T-cell (primary cell): Measurements from ENCODE around the gene NTRK1. TPM values are rescaled to one million over a fixed set of nuclear protein-coding genes. Genes with fewer than 3 reads are reported as not detected.

ENCODE experiments used
- ATAC-seq, 4 experiments: fragments of 200-7000 bp in 3 of 4; fragments of 150-1000 bp in 1 of 4; cut with Tn5 transposase; replicated peaks in 1 of 4; 1 replicate in 3 of 4; 2 replicates in 1 of 4; pipeline ENCODE4 v1.10.0; 2021; ENCODE audit warnings: moderate library complexity in 3 of 4, mild to moderate bottlenecking in 2 of 4, moderate number of reproducible peaks in 1 of 4
- CTCF ChIA-PET, 2 donors: fragments of 300-600 bp; sonication (Branson Sonifier 250); formaldehyde crosslinking; loops; one replicate each; lab custom pipeline; 2022; ENCODE audit warnings: antibody characterized with exemption in 2 of 2; lab: Charles Lee
- POLR2A ChIA-PET, 2 donors: fragments of 300-600 bp; sonication (Branson Sonifier 250); formaldehyde crosslinking; loops; one replicate each; lab custom pipeline; 2022; ENCODE audit warnings: antibody characterized with exemption in 2 of 2; lab: Charles Lee
- DNase-seq, 35 experiments: peaks; one replicate each; pipeline versions ENCODE4 v3.0.0 to v3.0.0-alpha.2; 2013 to 2023
- H3K27ac ChIP-seq: one replicate; pipeline ENCODE4 v1.5.1; 2013; ENCODE audit warnings: low read length
- H3K27me3 ChIP-seq, 2 experiments: replicated peaks in 1 of 2; 1 replicate in 1 of 2; 2 replicates in 1 of 2; pipeline versions ENCODE4 v1.6.1 to v1.7.0; 2013; ENCODE audit warnings: low read length in 1 of 2, mixed read lengths in 1 of 2; ENCODE audit not compliant: control insufficient read depth in 2 of 2, insufficient read depth in 2 of 2; ENCODE audit errors: extremely low read depth in 1 of 2
- H3K36me3 ChIP-seq, 2 donors: 1 replicate in 1 of 2; 2 replicates in 1 of 2; pipeline versions ENCODE4 v1.6.1 to v1.7.0; 2013; ENCODE audit warnings: low read length in 1 of 2; ENCODE audit not compliant: control insufficient read depth in 2 of 2, insufficient read depth in 1 of 2; ENCODE audit errors: extremely low read depth in 1 of 2
- H3K4me1 ChIP-seq, 2 experiments: 1 replicate in 1 of 2; 2 replicates in 1 of 2; pipeline versions ENCODE4 v1.6.1 to v1.7.0; 2013; ENCODE audit warnings: low read length in 2 of 2, mixed read lengths in 1 of 2; ENCODE audit not compliant: insufficient read depth in 2 of 2, control insufficient read depth in 1 of 2; ENCODE audit errors: extremely low read depth in 1 of 2
- H3K4me3 ChIP-seq, 2 donors: 1 replicate in 1 of 2; 2 replicates in 1 of 2; pipeline versions ENCODE4 v1.5.1 to v1.7.0; 2013; ENCODE audit warnings: mild to moderate bottlenecking in 2 of 2, low read length in 1 of 2, moderate library complexity in 1 of 2; ENCODE audit not compliant: control insufficient read depth in 1 of 2; ENCODE audit errors: extremely low read depth in 1 of 2
- H3K9me3 ChIP-seq: 2 replicates; pipeline ENCODE4 v1.7.0; 2013
- H3K27ac Mint-ChIP-seq, 2 donors: one replicate each; pipeline ENCODE4 v1.8.0; 2020 to 2021; ENCODE audit warnings: mild to moderate bottlenecking in 2 of 2, mixed read lengths in 2 of 2
- H3K27me3 Mint-ChIP-seq, 2 donors: one replicate each; pipeline ENCODE4 v1.8.0; 2021 to 2022; ENCODE audit warnings: mixed read lengths in 2 of 2
- H3K36me3 Mint-ChIP-seq: one replicate; pipeline ENCODE4 v1.8.0; 2021; ENCODE audit warnings: mixed read lengths
- H3K4me1 Mint-ChIP-seq, 3 donors: one replicate each; pipeline ENCODE4 v1.8.0; 2020 to 2022; ENCODE audit warnings: mixed read lengths in 3 of 3, mild to moderate bottlenecking in 1 of 3
- H3K4me3 Mint-ChIP-seq, 3 donors: one replicate each; pipeline ENCODE4 v1.8.0; 2020 to 2022; ENCODE audit warnings: mild to moderate bottlenecking in 3 of 3, mixed read lengths in 3 of 3, moderate library complexity in 3 of 3
- H3K9me3 Mint-ChIP-seq, 3 donors: one replicate each; pipeline ENCODE4 v1.8.0; 2020 to 2022; ENCODE audit warnings: mixed read lengths in 3 of 3
- WGBS: methylation state at CpG from one replicate; pipeline ENCODE4 v1.1.5; 2013; ENCODE audit warnings: missing lambda C conversion rate; ENCODE audit not compliant: insufficient coverage; 5-methylcytosine and 5-hydroxymethylcytosine counted together
- total RNA-seq, 35 experiments: library from RNA in 6 of 35; stranded (reverse) in 6 of 35; fragments of 120-200 nt in 1 of 35; gene quantifications; one replicate each; pipeline versions ENCODE4 v1.2.1 to v1.2.4 and lab custom pipeline; 2013 to 2026

NTRK1 gene
- total RNA-seq, 5 donors from 2014 or later (not counting 1 experiment from before 2014, with no cell fraction given) = 0.36 to 1.2 (median 0.60) TPM

DNA sequence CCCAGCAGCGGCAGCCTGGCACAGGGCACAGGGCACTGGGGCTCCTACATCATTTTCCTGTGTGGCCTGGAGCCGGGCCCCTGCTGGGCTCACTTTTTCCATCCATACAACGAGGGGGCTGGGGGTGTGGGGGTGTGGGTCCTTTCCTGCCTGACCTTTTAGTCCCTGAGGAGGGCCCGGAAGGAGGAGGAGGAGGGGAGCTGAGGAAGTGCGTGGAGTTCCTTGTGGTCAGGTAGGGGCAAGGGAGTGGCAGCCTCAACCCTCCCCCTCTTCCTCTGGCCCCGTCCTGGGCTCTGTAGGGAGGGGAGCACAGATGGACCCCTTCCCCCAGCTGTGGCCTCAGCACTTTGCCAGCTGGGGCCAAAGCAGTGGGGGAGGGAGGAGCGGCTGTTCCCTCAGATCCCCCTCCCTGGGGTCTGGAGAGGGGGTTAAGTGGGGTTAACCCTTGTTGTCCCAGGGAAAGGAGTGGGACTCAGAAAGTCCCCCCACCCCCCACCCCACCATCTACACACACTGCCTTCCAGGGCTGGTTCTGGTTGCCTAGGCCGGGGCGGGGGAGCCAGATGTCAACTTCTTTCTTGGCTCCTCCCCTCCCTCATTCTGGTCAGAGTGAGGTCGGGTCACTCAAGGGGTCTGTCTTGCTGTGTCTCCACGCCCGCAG, 5.7 kb downstream of the NTRK1 start:
- Mint-ChIP-seq H3K27ac (no peak overlapping the region), H3K4me1 (peaks cover 22 to 31% (median 29%) of the 10 kb centered on the region in 3 donors), H3K4me3 (no peak overlapping the region), H3K9me3 (no peaks in the 10 kb centered on the region), H3K36me3 (no peaks in the 10 kb centered on the region), H3K27me3 (peaks cover 32 to 52% of the 10 kb centered on the region in 2 donors)
- Histone ChIP-seq H3K27me3 (peaks cover 11 to 71% of the 10 kb centered on the region in 2 experiments), H3K27ac (no peak overlapping the region), H3K4me1 (peaks cover 4 to 21% of the 10 kb centered on the region in 2 experiments), H3K9me3 (no peaks in the 10 kb centered on the region), H3K36me3 (no peaks in the 10 kb centered on the region), H3K4me3 (no peak overlapping the region)
- POLR2A ChIA-PET = no interaction called here
- WGBS = 94% methylated on average over 3 of the region's 12 CpGs
- CTCF ChIA-PET = no interaction called here
- ATAC-seq = no peak
- no peak for DNase-seq

DNA sequence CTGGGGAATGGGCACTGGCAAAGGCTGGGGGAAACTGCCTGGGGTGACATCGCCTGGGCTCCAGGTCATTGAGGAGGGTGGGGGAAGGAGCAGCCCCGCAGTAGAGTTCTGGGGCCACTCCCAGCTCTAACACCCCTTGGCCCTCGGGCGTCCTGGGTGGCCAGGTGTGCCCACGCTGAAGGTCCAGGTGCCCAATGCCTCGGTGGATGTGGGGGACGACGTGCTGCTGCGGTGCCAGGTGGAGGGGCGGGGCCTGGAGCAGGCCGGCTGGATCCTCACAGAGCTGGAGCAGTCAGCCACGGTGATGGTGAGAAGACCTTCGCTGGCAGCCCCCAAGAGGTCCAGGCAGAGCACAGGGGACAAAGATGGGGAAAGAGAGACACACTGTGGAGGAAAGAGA, 7.7 kb downstream of the NTRK1 start:
- H3K9me3 ChIP-seq = no peaks in the 10 kb centered on the region
- Mint-ChIP-seq H3K4me3 (no peak overlapping the region), H3K4me1 (peaks cover 17 to 22% (median 19%) of the 10 kb centered on the region in 3 donors), H3K9me3 (no peaks in the 10 kb centered on the region), H3K27ac (no peak overlapping the region), H3K27me3 (peaks cover 16 to 33% of the 10 kb centered on the region in 2 donors), H3K36me3 (no peaks in the 10 kb centered on the region)
- ATAC-seq (no peak), DNase-seq (no peak)
- CTCF ChIA-PET = no interaction called here
- H3K27me3 ChIP-seq = peaks cover 4 to 52% of the 10 kb centered on the region in 2 experiments
- 88% methylated on average over 11 of the region's 13 CpGs for WGBS
- H3K4me1 ChIP-seq = peaks cover 4 to 14% of the 10 kb centered on the region in 2 experiments
- no peak overlapping the region for H3K4me3 ChIP-seq
- no peak overlapping the region for H3K27ac ChIP-seq
- POLR2A ChIA-PET = no interaction called here
- H3K36me3 ChIP-seq = no peaks in the 10 kb centered on the region

DNA sequence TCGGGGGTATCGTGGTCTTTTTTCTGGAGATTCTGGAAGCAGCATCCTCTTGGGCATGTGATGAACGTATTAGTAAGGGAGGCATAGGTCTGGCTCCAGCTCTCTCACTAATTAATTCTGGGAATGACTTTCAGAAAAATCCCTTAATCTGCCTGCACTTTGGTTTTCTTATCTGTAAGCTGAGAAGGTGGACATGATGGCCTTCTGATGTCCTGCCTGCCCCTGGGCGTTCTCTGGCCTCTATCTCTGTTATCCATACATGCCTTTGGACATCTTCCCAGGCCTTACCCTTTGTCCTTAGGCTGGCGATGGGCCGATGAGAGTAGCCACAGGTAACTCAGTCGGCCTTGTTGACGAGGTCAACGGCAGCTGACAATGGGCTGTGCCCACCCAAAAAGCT, 8.8 kb downstream of the NTRK1 start:
- Mint-ChIP-seq H3K4me1 (peaks cover 11 to 16% (median 13%) of the 10 kb centered on the region in 3 donors), H3K27me3 (peaks cover 9 to 28% of the 10 kb centered on the region in 2 donors), H3K9me3 (no peaks in the 10 kb centered on the region), H3K36me3 (no peaks in the 10 kb centered on the region), H3K27ac (no peak overlapping the region), H3K4me3 (no peak overlapping the region)
- Histone ChIP-seq H3K9me3 (no peaks in the 10 kb centered on the region), H3K36me3 (no peaks in the 10 kb centered on the region), H3K27me3 (peaks cover 0 to 52% of the 10 kb centered on the region in 2 experiments), H3K4me1 (peaks cover 4 to 14% of the 10 kb centered on the region in 2 experiments), H3K4me3 (no peak overlapping the region), H3K27ac (no peak overlapping the region)
- WGBS = 93% methylated on average over 6 of the region's 9 CpGs
- ChIA-PET CTCF (no interaction called here), POLR2A (no interaction called here)
- ATAC-seq (no peak), DNase-seq (no peak)

DNA sequence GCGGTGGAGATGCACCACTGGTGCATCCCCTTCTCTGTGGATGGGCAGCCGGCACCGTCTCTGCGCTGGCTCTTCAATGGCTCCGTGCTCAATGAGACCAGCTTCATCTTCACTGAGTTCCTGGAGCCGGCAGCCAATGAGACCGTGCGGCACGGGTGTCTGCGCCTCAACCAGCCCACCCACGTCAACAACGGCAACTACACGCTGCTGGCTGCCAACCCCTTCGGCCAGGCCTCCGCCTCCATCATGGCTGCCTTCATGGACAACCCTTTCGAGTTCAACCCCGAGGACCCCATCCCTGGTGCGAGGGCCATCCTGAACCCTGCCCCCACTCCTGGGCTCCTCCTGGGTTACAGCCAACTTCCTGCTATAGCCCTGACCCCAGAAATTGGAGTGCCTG, 13.0 kb downstream of the NTRK1 start:
- H3K27me3 Mint-ChIP-seq = peaks cover 11 to 16% of the 10 kb centered on the region in 2 donors
- H3K27ac ChIP-seq = no peak overlapping the region
- H3K36me3 Mint-ChIP-seq = no peaks in the 10 kb centered on the region
- WGBS = 94% methylated on average over 18 of the region's 18 CpGs
- H3K27me3 ChIP-seq = peaks cover 0 to 46% of the 10 kb centered on the region in 2 experiments
- no peaks in the 10 kb centered on the region for H3K9me3 Mint-ChIP-seq
- H3K4me3 ChIP-seq = no peak overlapping the region
- no peaks in the 10 kb centered on the region for H3K4me1 Mint-ChIP-seq
- no peak overlapping the region for H3K27ac Mint-ChIP-seq
- ATAC-seq = no peak
- no peak for DNase-seq
- POLR2A ChIA-PET = no interaction called here
- CTCF ChIA-PET = no interaction called here
- H3K36me3 ChIP-seq = no peaks in the 10 kb centered on the region
- no peaks in the 10 kb centered on the region for H3K4me1 ChIP-seq
- no peak overlapping the region for H3K4me3 Mint-ChIP-seq
- no peaks in the 10 kb centered on the region for H3K9me3 ChIP-seq

DNA sequence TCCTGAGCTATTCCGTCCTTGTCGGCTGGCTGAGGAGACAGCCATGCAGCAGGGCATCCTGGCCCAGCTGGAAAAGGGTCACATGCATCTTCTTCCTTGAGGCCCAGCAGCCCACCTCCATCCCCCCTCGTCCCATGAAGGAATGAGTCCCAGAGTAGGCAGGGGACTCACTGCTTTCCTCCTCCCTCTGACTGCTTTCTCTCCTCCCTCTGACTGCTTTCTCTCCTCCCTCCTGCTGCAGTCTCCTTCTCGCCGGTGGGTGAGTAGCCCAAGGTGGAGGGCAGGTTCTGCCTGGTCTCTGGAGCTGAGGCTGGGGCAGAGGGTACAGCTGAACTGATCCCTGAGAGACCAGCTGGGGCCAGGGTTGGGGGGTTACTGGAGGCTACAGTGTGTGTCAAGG, 13.5 kb downstream of the NTRK1 start:
- no peaks in the 10 kb centered on the region for H3K4me1 Mint-ChIP-seq
- H3K36me3 Mint-ChIP-seq = no peaks in the 10 kb centered on the region
- CTCF ChIA-PET = no interaction called here
- ATAC-seq (no peak), DNase-seq (no peak)
- H3K27me3 Mint-ChIP-seq = peaks cover 12 to 17% of the 10 kb centered on the region in 2 donors
- H3K27ac Mint-ChIP-seq = no peak overlapping the region
- 65% methylated on average over 3 of the region's 5 CpGs for WGBS
- no peaks in the 10 kb centered on the region for H3K9me3 ChIP-seq
- H3K9me3 Mint-ChIP-seq = no peaks in the 10 kb centered on the region
- H3K4me3 ChIP-seq = no peak overlapping the region
- no peaks in the 10 kb centered on the region for H3K4me1 ChIP-seq
- no peaks in the 10 kb centered on the region for H3K36me3 ChIP-seq
- H3K4me3 Mint-ChIP-seq = no peak overlapping the region
- POLR2A ChIA-PET = no interaction called here
- no peak overlapping the region for H3K27ac ChIP-seq
- peaks cover 0 to 50% of the 10 kb centered on the region in 2 experiments for H3K27me3 ChIP-seq

DNA sequence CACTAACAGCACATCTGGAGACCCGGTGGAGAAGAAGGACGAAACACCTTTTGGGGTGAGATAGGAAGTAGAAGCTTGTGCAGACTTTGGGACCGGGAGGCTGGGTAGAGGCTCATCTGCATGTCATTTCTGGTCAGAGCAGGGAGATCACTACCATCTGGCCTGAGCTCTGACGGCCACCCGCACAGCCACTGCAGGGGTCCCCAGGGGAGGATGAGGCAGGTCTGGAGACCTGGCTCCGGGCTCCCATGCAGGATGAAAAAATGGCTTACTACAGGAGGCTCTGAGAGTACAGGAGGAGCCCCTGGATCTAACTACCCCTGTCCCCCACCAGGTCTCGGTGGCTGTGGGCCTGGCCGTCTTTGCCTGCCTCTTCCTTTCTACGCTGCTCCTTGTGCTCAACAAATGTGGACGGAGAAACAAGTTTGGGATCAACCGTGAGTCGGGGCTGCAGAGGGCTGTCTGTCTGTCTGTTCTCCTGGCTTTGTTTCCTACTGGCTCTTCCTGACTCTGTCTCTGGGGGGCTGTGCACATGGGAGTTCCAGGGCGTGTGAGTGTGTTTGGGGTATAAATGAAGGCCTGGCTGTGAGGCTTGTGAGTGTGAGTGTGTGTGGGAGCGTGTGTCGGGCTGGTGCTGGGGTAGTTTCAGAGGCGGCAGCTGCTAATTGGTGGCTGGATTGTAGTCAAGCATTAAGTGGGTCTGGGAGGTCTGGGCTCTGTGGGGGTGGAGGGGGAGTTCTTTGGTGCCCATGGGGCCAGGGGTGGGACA, 14.1 kb downstream of the NTRK1 start:
- Mint-ChIP-seq H3K4me1 (no peaks in the 10 kb centered on the region), H3K27ac (no peak overlapping the region), H3K27me3 (peaks cover 12 to 19% of the 10 kb centered on the region in 2 donors), H3K4me3 (no peak overlapping the region), H3K9me3 (no peaks in the 10 kb centered on the region), H3K36me3 (no peaks in the 10 kb centered on the region)
- no peak for ATAC-seq
- Histone ChIP-seq H3K4me3 (no peak overlapping the region), H3K36me3 (no peaks in the 10 kb centered on the region), H3K27me3 (peaks cover 0 to 48% of the 10 kb centered on the region in 2 experiments), H3K4me1 (no peaks in the 10 kb centered on the region), H3K27ac (no peak overlapping the region), H3K9me3 (no peaks in the 10 kb centered on the region)
- no peak for DNase-seq
- WGBS = 88% methylated on average over 16 of the region's 16 CpGs
- CTCF ChIA-PET = no interaction called here
- POLR2A ChIA-PET = no interaction called here
